ENCODE data around the gene FAM107B. TPM values are rescaled to one million over a fixed set of nuclear protein-coding genes. Genes with fewer than 3 reads are reported as not detected.
A peak's percentile ranks its signal among the peaks of the same experiment; 100 is the strongest.

Gene FAM107B
- total and polyA plus RNA-seq, 2 of the 8 experiments (the other 6 are each of a cell fraction or from before 2014, with no cell fraction given) = 7.5 to 28.1 TPM

GRCh38 chr10:14648005-14648765 lies 126.5 kb downstream of the FAM107B start:
- no peak overlapping the region for H3K23ac ChIP-seq (ENCODE audit: insufficient read length)
- no peak overlapping the region for H3K9ac ChIP-seq (replicated peaks in 1 of 4; ENCODE audit: extremely low read depth in 1 of 4, low read depth in 3 of 4, low read length in 3 of 4)
- no peaks in the 10 kb centered on the region for H3K79me1 ChIP-seq (ENCODE audit: low read depth, low read length)
- H4K8ac ChIP-seq (ENCODE audit: extremely low read depth, insufficient read depth, low read length) = no peak overlapping the region; the same call in none of the 2 replicates
- H3K23me2 ChIP-seq (ENCODE audit: low read depth, low read length) = no peaks in the 10 kb centered on the region
- no peak overlapping the region for H2BK5ac ChIP-seq (ENCODE audit: low read depth, low read length)
- no peak overlapping the region; the same call in 1 of the 2 replicates for H2AK5ac ChIP-seq (ENCODE audit: low read depth, low read length)
- no peak overlapping the region for H4K91ac ChIP-seq (replicated peaks; ENCODE audit: insufficient read length, low read length)
- no peak overlapping the region for H4K5ac ChIP-seq (ENCODE audit: insufficient read length, low read depth, low read length)
- FAIRE-seq = no peak
- no peak overlapping the region for H3K27ac ChIP-seq (ENCODE audit: low read depth, low read length)
- WGBS, 2 experiments (ENCODE audit: extremely low coverage in 1 of 2, insufficient coverage in 1 of 2, insufficient read length in 1 of 2, insufficient replicate concordance in 2 of 2, low coverage in 1 of 2, low lambda C conversion rate in 2 of 2, missing lambda C conversion rate in 1 of 2) = 81% methylated on average over 15 of the region's 15 CpGs; no CpG with 5 or more reads in 1 of the 2 experiments
- H3K56ac ChIP-seq (replicated peaks; ENCODE audit: insufficient read length, low read depth, low read length) = no peak overlapping the region
- H3K14ac ChIP-seq (ENCODE audit: insufficient read length) = no peak overlapping the region
- ChIA-PET POLR2A (ENCODE audit: partially characterized antibody) (no interaction called here), CTCF (ENCODE audit: partially characterized antibody) (no interaction called here)
- DNase-seq (ENCODE audit: low read depth in 1 of 2, low spot score in 2 of 2) = no peak
- H3K9me3 ChIP-seq (ENCODE audit: insufficient read depth in 2 of 2, low read depth in 1 of 2, low read length in 1 of 2) = no peaks in the 10 kb centered on the region
- H2BK12ac ChIP-seq (ENCODE audit: low read depth, low read length) = no peak overlapping the region
- H2AFZ ChIP-seq (ENCODE audit: low read length) = no peak overlapping the region
- no peaks in the 10 kb centered on the region for H3K27me3 ChIP-seq (replicated peaks in 1 of 4; ENCODE audit: control insufficient read depth in 3 of 4, extremely low read depth in 1 of 4, insufficient read depth in 3 of 4, low read length in 3 of 4)
- H3K79me2 ChIP-seq (ENCODE audit: control insufficient read depth in 1 of 2, insufficient read depth in 2 of 2, low read length in 2 of 2) = no peaks in the 10 kb centered on the region
- peaks cover 0 to 15% (median 4%) of the 10 kb centered on the region in 4 experiments; a peak in 4 of 7 replicates for H3K4me1 ChIP-seq (replicated peaks in 1 of 4; ENCODE audit: control insufficient read depth in 3 of 4, insufficient read depth in 4 of 4, low read length in 3 of 4)
- H2BK20ac ChIP-seq (ENCODE audit: low read length) = no peak overlapping the region
- H3K4me2 ChIP-seq (ENCODE audit: insufficient read depth in 1 of 2, low read depth in 2 of 2, low read length in 2 of 2) = no peak overlapping the region
- no peak overlapping the region for H3K4ac ChIP-seq (replicated peaks; ENCODE audit: insufficient read length, low read depth, low read length)
- no peak overlapping the region for H3K18ac ChIP-seq (ENCODE audit: extremely low read depth, low read length)
- H2BK15ac ChIP-seq (ENCODE audit: low read length) = no peak overlapping the region; the same call in 1 of the 2 replicates
- H3K36me3 ChIP-seq (ENCODE audit: control insufficient read depth in 2 of 4, insufficient read depth in 4 of 4, low read length in 3 of 4) = no peaks in the 10 kb centered on the region
- H3K4me3 ChIP-seq (ENCODE audit: extremely low read depth in 1 of 4, insufficient read depth in 2 of 4, low read depth in 3 of 4, low read length in 4 of 4) = no peak overlapping the region
- peak overlapping the region; percentile 13 for H2BK120ac ChIP-seq (replicated peaks; ENCODE audit: low read depth, low read length)
- H4K20me1 ChIP-seq (replicated peaks in 1 of 2; ENCODE audit: control insufficient read depth in 1 of 2, insufficient read depth in 2 of 2, low read length in 2 of 2) = no peaks in the 10 kb centered on the region
- TF ChIP-seq KDM1A (IDR thresholded peaks at IDR 0.05; ENCODE audit: borderline replicate concordance, low read length) (no peak), SIRT6 (IDR thresholded peaks at IDR 0.05; ENCODE audit: low read length) (no peak), BCL11A (IDR thresholded peaks at IDR 0.05; ENCODE audit: low read depth in 2 of 2, low read length in 2 of 2) (no peak), SP4 (IDR thresholded peaks at IDR 0.05; ENCODE audit: low read length) (no peak), NRF1 (IDR thresholded peaks at IDR 0.05; ENCODE audit: low read depth, low read length) (no peak), PHF8 (conservative IDR thresholded peaks at IDR 0.05; ENCODE audit: low read depth, low read length) (no peak), EZH2 (IDR thresholded peaks at IDR 0.05; ENCODE audit: low read depth, low read length, severe bottlenecking) (no peak), POLR2A (IDR thresholded peaks at IDR 0.05; ENCODE audit: control extremely low read depth in 1 of 2, low read depth in 2 of 2, low read length in 2 of 2) (no peak), TCF12 (IDR thresholded peaks at IDR 0.05; ENCODE audit: low read depth, low read length) (no peak), BRCA1 (IDR thresholded peaks at IDR 0.05; ENCODE audit: low read depth, low read length) (no peak), CREB1 (IDR thresholded peaks at IDR 0.05) (no peak), USF2 (IDR thresholded peaks at IDR 0.05; ENCODE audit: low read length) (no peak), YY1 (IDR thresholded peaks at IDR 0.05; ENCODE audit: low read depth, low read length) (no peak), TAF1 (IDR thresholded peaks at IDR 0.05; ENCODE audit: low read depth, low read length) (no peak)

Data from H1 (cell line).